Ovary (tissue), 3 donors: ENCODE results near the gene NLN.

Experiments
- EP300 ChIP-seq: sonication (generic); formaldehyde crosslinking; IDR thresholded peaks from one replicate; pipeline ENCODE4 v1.6.1; 2017; ENCODE audit warnings: antibody characterized with exemption
- TF ChIP-seq, protein P1 (sequence below), 3 donors: fragments of 450-650 bp in 2 of 3; fragments of 200-600 bp in 1 of 3; IDR thresholded peaks; one replicate each; pipeline versions ENCODE4 v1.5.1 to v1.8.0; 2016 to 2022; ENCODE audit warnings: antibody characterized with exemption in 3 of 3, mild to moderate bottlenecking in 1 of 3
- donor health status: DM: no; HTN: no; CAD: no.

DNA sequence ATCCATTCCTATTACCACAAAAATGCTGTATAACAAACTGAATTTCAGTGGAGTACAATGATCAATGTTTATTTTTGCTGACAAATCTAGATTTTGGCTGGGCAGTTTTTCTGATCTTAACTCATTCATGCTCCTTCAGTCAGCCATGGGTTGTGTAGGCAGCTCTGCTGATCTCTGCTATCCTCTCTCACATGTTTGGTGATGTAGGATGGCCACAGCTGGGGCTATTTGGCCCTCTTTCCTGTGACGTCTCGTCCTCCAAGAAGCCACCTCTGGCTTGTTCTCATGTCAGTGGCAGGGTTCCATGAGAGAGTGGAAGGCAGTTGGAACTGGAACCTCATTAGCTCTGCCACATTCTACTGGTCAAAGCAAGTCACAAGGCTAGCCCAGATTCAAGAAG, 8.9 kb downstream of the NLN start:
- TF ChIP-seq, protein P1, sequence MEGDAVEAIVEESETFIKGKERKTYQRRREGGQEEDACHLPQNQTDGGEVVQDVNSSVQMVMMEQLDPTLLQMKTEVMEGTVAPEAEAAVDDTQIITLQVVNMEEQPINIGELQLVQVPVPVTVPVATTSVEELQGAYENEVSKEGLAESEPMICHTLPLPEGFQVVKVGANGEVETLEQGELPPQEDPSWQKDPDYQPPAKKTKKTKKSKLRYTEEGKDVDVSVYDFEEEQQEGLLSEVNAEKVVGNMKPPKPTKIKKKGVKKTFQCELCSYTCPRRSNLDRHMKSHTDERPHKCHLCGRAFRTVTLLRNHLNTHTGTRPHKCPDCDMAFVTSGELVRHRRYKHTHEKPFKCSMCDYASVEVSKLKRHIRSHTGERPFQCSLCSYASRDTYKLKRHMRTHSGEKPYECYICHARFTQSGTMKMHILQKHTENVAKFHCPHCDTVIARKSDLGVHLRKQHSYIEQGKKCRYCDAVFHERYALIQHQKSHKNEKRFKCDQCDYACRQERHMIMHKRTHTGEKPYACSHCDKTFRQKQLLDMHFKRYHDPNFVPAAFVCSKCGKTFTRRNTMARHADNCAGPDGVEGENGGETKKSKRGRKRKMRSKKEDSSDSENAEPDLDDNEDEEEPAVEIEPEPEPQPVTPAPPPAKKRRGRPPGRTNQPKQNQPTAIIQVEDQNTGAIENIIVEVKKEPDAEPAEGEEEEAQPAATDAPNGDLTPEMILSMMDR (IDR thresholded peaks at IDR 0.05), result no peak
- TF ChIP-seq EP300, result no peak
